Sigmoid colon (tissue), 7 donors: ENCODE data around the gene WDFY1. TPM values are rescaled to one million over a fixed set of nuclear protein-coding genes. Genes with fewer than 3 reads are reported as not detected.

ENCODE experiments used
- DNase-seq: peaks from one replicate; pipeline ENCODE4 v3.0.0-alpha.2; 2019
- H3K27ac ChIP-seq, 4 donors: fragments of 200-600 bp; sonication (generic); one replicate each; pipeline ENCODE4 v1.5.1; 2016 to 2019; ENCODE audit warnings: mild to moderate bottlenecking in 1 of 4
- H3K27me3 ChIP-seq, 3 donors: fragments of 200-600 bp; sonication (generic); one replicate each; pipeline ENCODE4 v1.5.1; 2019; ENCODE audit warnings: mild to moderate bottlenecking in 1 of 3
- H3K36me3 ChIP-seq, 4 donors: fragments of 200-600 bp; sonication (generic); one replicate each; pipeline ENCODE4 v1.5.1; 2016 to 2019
- H3K4me1 ChIP-seq, 4 donors: fragments of 200-600 bp; sonication (generic); one replicate each; pipeline ENCODE4 v1.5.1; 2017 to 2019
- H3K4me3 ChIP-seq, 4 donors: fragments of 200-600 bp; sonication (generic); one replicate each; pipeline ENCODE4 v1.5.1; 2017 to 2019; ENCODE audit warnings: mild to moderate bottlenecking in 2 of 4, moderate library complexity in 1 of 4
- H3K9me3 ChIP-seq, 4 donors: fragments of 200-600 bp in 3 of 4; sonication (generic) in 3 of 4; one replicate each; pipeline versions ENCODE4 v1.5.1 to v1.6.1; 2013 to 2019
- CTCF ChIP-seq, 4 experiments: fragments of 450-650 bp in 3 of 4; fragments of 200-600 bp in 1 of 4; IDR thresholded peaks; one replicate each; pipeline ENCODE4 v1.5.1; 2016 to 2019; ENCODE audit warnings: antibody characterized with exemption in 4 of 4, mild to moderate bottlenecking in 3 of 4, moderate library complexity in 2 of 4
- EP300 ChIP-seq, 4 donors: sonication (generic); formaldehyde crosslinking; IDR thresholded peaks; one replicate each; pipeline ENCODE4 v1.6.1; 2017; ENCODE audit warnings: antibody characterized with exemption in 4 of 4
- POLR2A ChIP-seq, 2 donors: fragments of 450-650 bp; IDR thresholded peaks; one replicate each; pipeline ENCODE4 v1.6.1; 2016; ENCODE audit warnings: antibody characterized with exemption in 2 of 2, mild to moderate bottlenecking in 2 of 2, moderate library complexity in 2 of 2
- POLR2AphosphoS5 ChIP-seq, 4 donors: sonication (generic); formaldehyde crosslinking; IDR thresholded peaks; one replicate each; pipeline ENCODE4 v1.6.1; 2017; ENCODE audit warnings: antibody characterized with exemption in 4 of 4
- WGBS, 2 donors: extraction: QIAGEN DNeasy Blood & Tissue Kit; methylation state at CpG; one replicate each; pipeline ENCODE4 v1.1.7; 2013; 5-methylcytosine and 5-hydroxymethylcytosine counted together
- intact Hi-C: fragments of 100-400 bp; cut with DNase I; formaldehyde crosslinking; loops from one replicate; pipeline ENCODE4 v1.15.1; 2023
- polyA plus RNA-seq, 3 donors: library from polyadenylated mRNA; stranded (reverse); fragments of 200-250 nt; gene quantifications; one replicate each; pipeline ENCODE4 v1.2.3, GENCODE V29; 2013
- total RNA-seq, 4 donors: library from RNA; depleted of rRNA; stranded (reverse); fragments of >200 nt; gene quantifications; one replicate each; pipeline ENCODE4 v1.1.0, GENCODE V29; 2016
- donor health status: healthy with polysubstance abuse.
- donor health status: Bipolar disorder and iron deficiency.
- donor health status: healthy.

The WDFY1 gene
- total and polyA plus RNA-seq, 7 donors: 17.4 to 36.1 (median 24.3) TPM

- no peak overlapping the region for H3K4me3 ChIP-seq
- no peaks in the 10 kb centered on the region for H3K27me3 ChIP-seq
- H3K36me3 ChIP-seq: no peaks in the 10 kb centered on the region
- no peak overlapping the region for H3K27ac ChIP-seq
- no peak for TF ChIP-seq POLR2AphosphoS5 (IDR thresholded peaks at IDR 0.05)
- TF ChIP-seq POLR2A (IDR thresholded peaks at IDR 0.05): no peak
- TF ChIP-seq EP300 (IDR thresholded peaks at IDR 0.05): no peak
- no peak for TF ChIP-seq CTCF (IDR thresholded peaks at IDR 0.05)
- no peaks in the 10 kb centered on the region for H3K9me3 ChIP-seq
- intact Hi-C loops: no loop called here
- no peak for DNase-seq
- no peaks in the 10 kb centered on the region for H3K4me1 ChIP-seq
- WGBS, 2 donors: 92 to 96% methylated on average over 5 of the region's 5 CpGs
Measured at GRCh38 chr2:223829128-223829527, 116.0 kb downstream of the WDFY1 start.

- Histone ChIP-seq H3K4me1 (no peaks in the 10 kb centered on the region), H3K36me3 (no peaks in the 10 kb centered on the region), H3K27ac (no peak overlapping the region), H3K27me3 (no peaks in the 10 kb centered on the region), H3K9me3 (no peaks in the 10 kb centered on the region), H3K4me3 (no peak overlapping the region)
- no peak for DNase-seq
- TF ChIP-seq POLR2A (IDR thresholded peaks at IDR 0.05) (no peak), POLR2AphosphoS5 (IDR thresholded peaks at IDR 0.05) (no peak), CTCF (IDR thresholded peaks at IDR 0.05) (no peak), EP300 (IDR thresholded peaks at IDR 0.05) (no peak)
- 95 to 97% methylated on average over 6 of the region's 6 CpGs for WGBS, 2 donors
- intact Hi-C loops: no loop called here
Measured at GRCh38 chr2:223828314-223828713, 116.8 kb downstream of the WDFY1 start.

GRCh38 chr2:223826995-223827394 lies 118.1 kb downstream of the WDFY1 start:
- no peak overlapping the region for H3K27ac ChIP-seq
- no peaks in the 10 kb centered on the region for H3K36me3 ChIP-seq
- 62 to 83% methylated on average over 4 of the region's 4 CpGs for WGBS, 2 donors
- TF ChIP-seq POLR2A (IDR thresholded peaks at IDR 0.05): no peak
- no peak for TF ChIP-seq CTCF (IDR thresholded peaks at IDR 0.05)
- TF ChIP-seq POLR2AphosphoS5 (IDR thresholded peaks at IDR 0.05): no peak
- TF ChIP-seq EP300 (IDR thresholded peaks at IDR 0.05): no peak
- no peak for DNase-seq
- no peaks in the 10 kb centered on the region for H3K9me3 ChIP-seq
- H3K4me3 ChIP-seq: no peak overlapping the region
- intact Hi-C loops: no loop called here
- H3K4me1 ChIP-seq: no peaks in the 10 kb centered on the region
- no peaks in the 10 kb centered on the region for H3K27me3 ChIP-seq

Other genes starting within 250 kb of the WDFY1 start
- gene AP1S3, start 107.8 kb downstream of the WDFY1 start, total RNA-seq: under 1 TPM in 2 of 4 donors, not detected in 2; 0.14 to 0.99 TPM
- gene AP1S3, start 107.8 kb downstream of the WDFY1 start, polyA plus RNA-seq: 1 to 10 TPM; 3.0 to 7.2 (median 4.0) TPM
- gene MRPL44, start 12.1 kb upstream of the WDFY1 start, total RNA-seq: 10 to 100 TPM; 14.9 to 22.8 (median 20.4) TPM
- gene MRPL44, start 12.1 kb upstream of the WDFY1 start, polyA plus RNA-seq: 10 to 100 TPM; 35.4 to 51.3 (median 38.2) TPM
- gene SERPINE2, start 94.0 kb upstream of the WDFY1 start, total RNA-seq: 10 to 100 TPM in 2 of 4 donors, 1 to 10 TPM in 2; 6.9 to 31.9 (median 9.6) TPM
- 10 to 100 TPM in 1 of 3 donors, 1 to 10 TPM in 2; 3.6 to 15.0 (median 7.2) TPM for gene SERPINE2, start 94.0 kb upstream of the WDFY1 start, polyA plus RNA-seq